GM23338 (cell line): Measurements from ENCODE around the gene PTPN12. TPM values are rescaled to one million over a fixed set of nuclear protein-coding genes. Genes with fewer than 3 reads are reported as not detected.

Experiments
- ATAC-seq: fragments of 200-7000 bp; cut with Tn5 transposase; 3 replicates; pipeline ENCODE4 v1.9.1; 2020
- DNase-seq: peaks from one replicate; pipeline ENCODE4 v3.0.0-alpha.2; 2015; ENCODE audit warnings: low spot score
- H2AFZ ChIP-seq: fragments of 200-600 bp; sonication (generic); 2 replicates; pipeline ENCODE4 v1.8.0; 2016; ENCODE audit warnings: antibody characterized with exemption, mild to moderate bottlenecking, moderate library complexity
- H3F3A ChIP-seq: fragments of 200-600 bp; sonication (generic); replicated peaks from 2 replicates; pipeline ENCODE4 v1.8.0; 2017; ENCODE audit warnings: antibody characterized with exemption, mixed run types, low read depth
- H3K27ac ChIP-seq: fragments of 200-600 bp; sonication (generic); 2 replicates; pipeline ENCODE4 v1.6.1; 2016; ENCODE audit warnings: low read depth
- H3K27me3 ChIP-seq: fragments of 200-600 bp; sonication (generic); 2 replicates; pipeline ENCODE4 v1.8.0; 2016; ENCODE audit warnings: mild to moderate bottlenecking, mixed run types, moderate library complexity; ENCODE audit not compliant: insufficient read depth
- H3K36me3 ChIP-seq: fragments of 200-600 bp; sonication (generic); 2 replicates; pipeline ENCODE4 v1.8.0; 2016; ENCODE audit warnings: mild to moderate bottlenecking; ENCODE audit not compliant: insufficient read depth
- H3K4me1 ChIP-seq: fragments of 200-600 bp; sonication (generic); 2 replicates; pipeline ENCODE4 v1.8.0; 2016; ENCODE audit warnings: mild to moderate bottlenecking, moderate library complexity; ENCODE audit not compliant: insufficient read depth
- H3K4me2 ChIP-seq: fragments of 200-600 bp; sonication (generic); 2 replicates; pipeline ENCODE4 v1.7.1; 2017; ENCODE audit warnings: mixed run types
- H3K4me3 ChIP-seq: fragments of 200-600 bp; sonication (generic); 2 replicates; pipeline ENCODE4 v1.6.1; 2016; ENCODE audit warnings: mixed run types
- H3K79me2 ChIP-seq: fragments of 200-600 bp; sonication (generic); replicated peaks from 2 replicates; pipeline ENCODE4 v1.8.0; 2017; ENCODE audit warnings: mild to moderate bottlenecking; ENCODE audit not compliant: insufficient read depth
- H3K9me2 ChIP-seq: fragments of 200-600 bp; sonication (generic); 2 replicates; pipeline ENCODE4 v1.8.0; 2017; ENCODE audit not compliant: insufficient read depth
- H4K20me1 ChIP-seq: fragments of 200-600 bp; sonication (generic); replicated peaks from 2 replicates; pipeline ENCODE4 v1.8.0; 2017; ENCODE audit warnings: mild to moderate bottlenecking; ENCODE audit not compliant: insufficient read depth
- H3K27ac Mint-ChIP-seq: 2 replicates; pipeline ENCODE4 v1.8.0; 2020; ENCODE audit warnings: inconsistent platforms, mild to moderate bottlenecking, moderate library complexity, mixed read lengths
- H3K27me3 Mint-ChIP-seq: 3 replicates; pipeline ENCODE4 v1.8.0; 2022; ENCODE audit warnings: low read depth, mild to moderate bottlenecking, moderate library complexity, mixed read lengths, inconsistent platforms; ENCODE audit not compliant: insufficient read depth, poor library complexity
- H3K36me3 Mint-ChIP-seq: 3 replicates; pipeline ENCODE4 v1.8.0; 2021; ENCODE audit warnings: low read depth, mild to moderate bottlenecking, inconsistent platforms, moderate library complexity, mixed read lengths
- H3K4me1 Mint-ChIP-seq: 3 replicates; pipeline ENCODE4 v1.8.0; 2020; ENCODE audit warnings: mild to moderate bottlenecking, inconsistent platforms, mixed read lengths
- H3K4me3 Mint-ChIP-seq: 3 replicates; pipeline ENCODE4 v1.8.0; 2021; ENCODE audit warnings: moderate library complexity, mild to moderate bottlenecking, inconsistent platforms, mixed read lengths
- H3K9me3 Mint-ChIP-seq: 3 replicates; pipeline ENCODE4 v1.8.0; 2020; ENCODE audit warnings: moderate library complexity, mild to moderate bottlenecking, inconsistent platforms, mixed read lengths
- CREB1 ChIP-seq: fragments of 250-450 bp; sonication (Bioruptor Pico); IDR thresholded peaks from 2 replicates; pipeline ENCODE4 v1.5.0; 2020; ENCODE audit warnings: low read depth, mild to moderate bottlenecking, moderate library complexity
- CTCF ChIP-seq, 2 experiments: fragments of 200-600 bp in 1 of 2; sonication (generic) in 1 of 2; conservative IDR thresholded peaks; 2 replicates each; pipeline versions ENCODE4 v1.5.1 to v1.6.1; 2016 to 2017; ENCODE audit warnings: antibody characterized with exemption in 2 of 2, low read depth in 2 of 2, mild to moderate bottlenecking in 2 of 2, moderate library complexity in 1 of 2
- EZH2phosphoT487 ChIP-seq: fragments of 200-600 bp; sonication (generic); IDR thresholded peaks from one replicate; pipeline ENCODE4 v1.8.1; 2018; ENCODE audit warnings: antibody characterized with exemption; ENCODE audit not compliant: unreplicated experiment
- JUNB ChIP-seq: IDR thresholded peaks from one replicate; pipeline ENCODE4 v1.6.1; 2016; ENCODE audit warnings: antibody characterized with exemption; ENCODE audit not compliant: unreplicated experiment
- NANOG ChIP-seq: IDR thresholded peaks from 2 replicates; pipeline ENCODE4 v1.6.1; 2016; ENCODE audit warnings: antibody characterized with exemption, borderline replicate concordance
- POLR2AphosphoS5 ChIP-seq: IDR thresholded peaks from 2 replicates; pipeline ENCODE4 v1.6.1; 2016; ENCODE audit warnings: antibody characterized with exemption, low read depth
- REST ChIP-seq: IDR thresholded peaks from one replicate; pipeline ENCODE4 v1.6.1; 2018; ENCODE audit warnings: antibody characterized with exemption; ENCODE audit not compliant: unreplicated experiment
- STAT1 ChIP-seq: IDR thresholded peaks from one replicate; pipeline ENCODE4 v1.6.1; 2016; ENCODE audit warnings: antibody characterized with exemption; ENCODE audit not compliant: unreplicated experiment
- ZNF114 ChIP-seq: fragments of 250-450 bp; sonication (Bioruptor Pico); IDR thresholded peaks from 2 replicates; pipeline ENCODE4 v1.5.0; 2020; ENCODE audit warnings: mild to moderate bottlenecking, moderate library complexity
- ZNF331 ChIP-seq: fragments of 250-450 bp; sonication (Bioruptor Pico); IDR thresholded peaks from 2 replicates; pipeline ENCODE4 v1.5.0; 2020; ENCODE audit warnings: low read depth, mild to moderate bottlenecking, moderate library complexity
- polyA plus RNA-seq: library from polyadenylated mRNA; unstranded; fragments of >200 nt; fragmentation: Nextera tagmentation; extraction: Ambion mirVana; gene quantifications from 2 replicates; pipeline ENCODE4 v1.2.1, GENCODE V29; 2016
- total RNA-seq: library from RNA; depleted of rRNA; stranded (reverse); fragments of >200 nt; shearing (Covaris generic); gene quantifications from 2 replicates; pipeline ENCODE4 v1.2.3, GENCODE V29; 2014
- TF ChIP-seq, protein P1 (sequence below): IDR thresholded peaks from 2 replicates; pipeline ENCODE4 v1.6.1; 2016; ENCODE audit warnings: antibody characterized with exemption

PTPN12 gene
- total and polyA plus RNA-seq, 2 experiments from 2014 or later = 58.8 to 187 TPM

DNA sequence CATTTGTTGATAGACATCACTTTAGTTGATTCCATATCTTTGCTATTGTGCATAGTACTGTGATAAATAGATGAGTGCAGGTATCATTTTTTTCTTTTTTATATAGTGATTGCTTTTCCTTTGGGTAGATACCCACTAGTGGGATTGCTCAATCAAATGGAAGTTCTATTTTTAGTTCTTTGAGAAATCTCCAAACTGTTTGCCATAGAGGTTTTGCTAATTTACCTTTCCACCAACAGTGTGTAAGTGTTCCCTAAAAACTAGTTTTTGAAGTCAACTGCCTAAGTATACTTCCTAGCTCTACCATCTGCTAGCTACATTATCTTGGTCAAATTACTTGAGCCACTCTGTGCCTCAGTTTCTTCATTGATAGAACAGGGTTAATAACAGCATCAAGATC, 127.6 kb downstream of the PTPN12 start:
- no peak overlapping the region for H3K27ac Mint-ChIP-seq
- Histone ChIP-seq H3K27ac (no peak overlapping the region), H4K20me1 (no peaks in the 10 kb centered on the region; the same call in none of the 2 replicates), H2AFZ (no peak overlapping the region), H3F3A (no peaks in the 10 kb centered on the region), H3K9me2 (no peaks in the 10 kb centered on the region), H3K36me3 (no peaks in the 10 kb centered on the region), H3K27me3 (no peaks in the 10 kb centered on the region), H3K79me2 (no peaks in the 10 kb centered on the region), H3K4me1 (no peaks in the 10 kb centered on the region), H3K4me2 (no peak overlapping the region), H3K4me3 (no peak overlapping the region)
- H3K9me3 Mint-ChIP-seq = no peaks in the 10 kb centered on the region
- H3K36me3 Mint-ChIP-seq = no peaks in the 10 kb centered on the region
- no peak overlapping the region for H3K4me3 Mint-ChIP-seq
- DNase-seq = no peak
- H3K4me1 Mint-ChIP-seq = peaks cover 5% of the 10 kb centered on the region; the same call in 2 of the 3 replicates
- peaks cover 2% of the 10 kb centered on the region for H3K27me3 Mint-ChIP-seq
- no peak for TF ChIP-seq ZNF114 (CRISPR knock-in tag)
- no peak for TF ChIP-seq EZH2phosphoT487
- TF ChIP-seq POLR2AphosphoS5 = no peak
- no peak for TF ChIP-seq REST
- TF ChIP-seq JUNB = no peak
- no peak for TF ChIP-seq NANOG
- TF ChIP-seq STAT1 = no peak
- no peak for TF ChIP-seq CREB1 (CRISPR knock-in tag)
- TF ChIP-seq, protein P1, sequence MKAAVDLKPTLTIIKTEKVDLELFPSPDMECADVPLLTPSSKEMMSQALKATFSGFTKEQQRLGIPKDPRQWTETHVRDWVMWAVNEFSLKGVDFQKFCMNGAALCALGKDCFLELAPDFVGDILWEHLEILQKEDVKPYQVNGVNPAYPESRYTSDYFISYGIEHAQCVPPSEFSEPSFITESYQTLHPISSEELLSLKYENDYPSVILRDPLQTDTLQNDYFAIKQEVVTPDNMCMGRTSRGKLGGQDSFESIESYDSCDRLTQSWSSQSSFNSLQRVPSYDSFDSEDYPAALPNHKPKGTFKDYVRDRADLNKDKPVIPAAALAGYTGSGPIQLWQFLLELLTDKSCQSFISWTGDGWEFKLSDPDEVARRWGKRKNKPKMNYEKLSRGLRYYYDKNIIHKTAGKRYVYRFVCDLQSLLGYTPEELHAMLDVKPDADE = no peak
- no peak for TF ChIP-seq CTCF (conservative IDR thresholded peaks at IDR 0.05; ENCODE audit: low read depth in 2 of 2)
- no peak for TF ChIP-seq ZNF331 (CRISPR knock-in tag)
- no peak for ATAC-seq
